ENCODE measurements around the gene LIPG. TPM values are rescaled to one million over a fixed set of nuclear protein-coding genes. Genes with fewer than 3 reads are reported as not detected.
"Not testable (repeated sequence)": the region's sequence is repeated elsewhere in the genome, so short reads cannot be mapped to it uniquely, and the experiment has no call there.

Gene LIPG
- total RNA-seq, 2 experiments from 2014 or later = 0.45 to 0.64 TPM

- peaks cover 14% of the 10 kb centered on the region for H3K27me3 Mint-ChIP-seq
- no peaks in the 10 kb centered on the region for H3K36me3 Mint-ChIP-seq
- peaks cover under 1% of the 10 kb centered on the region for H3K9me3 Mint-ChIP-seq
- no peaks in the 10 kb centered on the region for H3K4me1 Mint-ChIP-seq
- no peak for DNase-seq
- no peak overlapping the region for H3K27ac Mint-ChIP-seq
- no peak overlapping the region for H3K4me3 Mint-ChIP-seq
Measured at GRCh38 chr18:49529596-49529995, 32.3 kb upstream of the LIPG start.

- DNase-seq = no peak
- Mint-ChIP-seq H3K27ac (no peak overlapping the region), H3K4me3 (no peak overlapping the region), H3K27me3 (peaks cover 14% of the 10 kb centered on the region), H3K9me3 (peaks cover 3% of the 10 kb centered on the region), H3K36me3 (no peaks in the 10 kb centered on the region), H3K4me1 (no peaks in the 10 kb centered on the region)
Measured at GRCh38 chr18:49531678-49532153, 30.1 kb upstream of the LIPG start.

DNA sequence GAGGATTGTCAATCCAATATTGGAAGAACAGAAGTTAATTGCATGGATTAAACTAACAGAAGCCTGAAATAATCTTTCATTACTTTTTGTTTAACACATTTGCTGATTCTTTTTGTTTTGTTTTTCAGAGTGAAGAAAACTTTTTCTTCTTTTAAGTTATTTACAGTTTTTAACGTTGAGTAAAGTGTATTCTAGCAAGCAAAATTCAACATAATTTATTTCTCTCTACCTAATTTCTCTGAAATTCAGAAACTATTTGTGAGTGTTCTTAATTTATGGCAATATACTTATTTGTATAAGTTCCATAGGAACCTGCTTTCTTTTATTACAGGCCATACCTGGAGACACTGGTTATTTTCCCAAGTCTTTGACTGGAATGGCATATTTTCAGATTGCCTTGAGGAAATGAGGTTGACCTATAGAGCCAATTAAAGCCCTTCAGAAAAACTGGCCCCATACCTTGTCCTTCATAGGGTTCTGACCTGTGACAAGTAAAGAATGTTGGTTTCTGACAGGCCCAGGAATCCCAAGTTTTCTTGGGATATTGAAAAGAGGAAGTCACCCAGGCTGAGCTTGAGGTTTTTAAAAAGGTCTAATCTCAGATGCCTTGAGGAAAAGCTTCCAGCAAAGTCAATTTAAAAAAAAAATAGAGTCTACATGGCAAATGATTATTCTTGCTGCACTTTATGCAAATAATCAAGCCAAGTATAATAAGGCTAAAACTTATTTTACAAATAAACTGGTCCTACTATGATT lies 26.8 kb upstream of the LIPG start:
- Mint-ChIP-seq H3K36me3 (no peaks in the 10 kb centered on the region), H3K27me3 (peaks cover 8% of the 10 kb centered on the region), H3K4me1 (no peaks in the 10 kb centered on the region), H3K9me3 (peaks cover 3% of the 10 kb centered on the region), H3K4me3 (no peak overlapping the region), H3K27ac (no peak overlapping the region)
- no peak for DNase-seq

- peaks cover 1% of the 10 kb centered on the region for H3K36me3 Mint-ChIP-seq
- H3K4me3 Mint-ChIP-seq = no peak overlapping the region
- no peaks in the 10 kb centered on the region for H3K27me3 Mint-ChIP-seq
- no peaks in the 10 kb centered on the region for H3K4me1 Mint-ChIP-seq
- no peak for DNase-seq
- H3K9me3 Mint-ChIP-seq = peaks cover 3% of the 10 kb centered on the region
- no peak overlapping the region for H3K27ac Mint-ChIP-seq
Measured at GRCh38 chr18:49537232-49537896, 24.5 kb upstream of the LIPG start.

DNA sequence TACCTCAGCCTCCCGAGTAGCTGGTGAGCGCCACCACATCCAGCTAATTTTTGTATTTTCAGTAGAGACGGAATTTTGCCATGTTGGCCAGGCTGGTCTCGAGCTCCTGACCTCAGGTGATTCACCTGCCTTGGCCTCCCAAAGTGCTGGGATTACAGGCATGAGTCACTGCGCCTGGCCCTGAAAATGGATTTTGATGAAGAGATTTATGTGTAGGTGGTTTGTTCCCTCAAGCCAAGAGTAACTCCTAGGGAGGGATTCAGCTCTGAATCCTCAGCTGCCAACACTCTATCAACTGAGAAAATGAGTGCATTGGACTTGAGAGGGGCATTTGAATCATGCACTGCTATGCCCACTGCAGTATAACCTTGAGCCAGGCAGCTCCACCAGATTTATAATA lies 17.5 kb upstream of the LIPG start:
- H3K4me3 Mint-ChIP-seq = no peak overlapping the region
- H3K27ac Mint-ChIP-seq = no peak overlapping the region
- no peaks in the 10 kb centered on the region for H3K4me1 Mint-ChIP-seq
- H3K36me3 Mint-ChIP-seq = peaks cover 1% of the 10 kb centered on the region
- no peak for DNase-seq
- no peaks in the 10 kb centered on the region for H3K9me3 Mint-ChIP-seq
- H3K27me3 Mint-ChIP-seq = peaks cover 4% of the 10 kb centered on the region

DNA sequence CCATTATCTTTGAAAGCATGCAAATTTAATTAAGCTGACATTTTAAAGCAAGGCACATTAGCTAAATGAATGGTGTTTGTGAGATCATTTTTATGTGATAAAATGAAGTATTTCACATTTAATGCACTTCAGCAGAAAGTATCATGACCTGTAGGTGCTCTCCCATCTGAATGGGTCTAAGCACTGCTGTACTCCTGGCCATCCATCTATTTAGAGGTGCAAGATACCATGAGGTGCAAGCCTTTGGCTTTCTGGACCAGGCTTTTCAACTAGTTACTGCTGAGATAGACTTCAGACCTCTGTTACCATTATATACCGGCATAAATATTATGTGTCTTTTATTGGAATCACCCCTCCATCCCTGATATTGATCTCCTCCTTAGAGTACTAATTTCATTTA lies 15.6 kb upstream of the LIPG start:
- Mint-ChIP-seq H3K4me3 (no peak overlapping the region), H3K36me3 (peaks cover 1% of the 10 kb centered on the region), H3K9me3 (no peaks in the 10 kb centered on the region), H3K27me3 (peaks cover 4% of the 10 kb centered on the region), H3K4me1 (no peaks in the 10 kb centered on the region), H3K27ac (no peak overlapping the region)
- no peak for DNase-seq

- H3K27ac Mint-ChIP-seq = no peak overlapping the region
- H3K27me3 Mint-ChIP-seq = peaks cover 8% of the 10 kb centered on the region
- H3K36me3 Mint-ChIP-seq = no peaks in the 10 kb centered on the region
- no peak overlapping the region for H3K4me3 Mint-ChIP-seq
- no peak for DNase-seq
- no peaks in the 10 kb centered on the region for H3K4me1 Mint-ChIP-seq
- H3K9me3 Mint-ChIP-seq = no peaks in the 10 kb centered on the region
Measured at GRCh38 chr18:49546719-49547273, 15.1 kb upstream of the LIPG start.

- no peaks in the 10 kb centered on the region for H3K36me3 Mint-ChIP-seq
- no peak for DNase-seq
- no peaks in the 10 kb centered on the region for H3K4me1 Mint-ChIP-seq
- H3K9me3 Mint-ChIP-seq = no peaks in the 10 kb centered on the region
- no peak overlapping the region for H3K4me3 Mint-ChIP-seq
- H3K27me3 Mint-ChIP-seq = peaks cover 12% of the 10 kb centered on the region
- no peak overlapping the region for H3K27ac Mint-ChIP-seq
Measured at GRCh38 chr18:49547701-49548100, 14.2 kb upstream of the LIPG start.

DNA sequence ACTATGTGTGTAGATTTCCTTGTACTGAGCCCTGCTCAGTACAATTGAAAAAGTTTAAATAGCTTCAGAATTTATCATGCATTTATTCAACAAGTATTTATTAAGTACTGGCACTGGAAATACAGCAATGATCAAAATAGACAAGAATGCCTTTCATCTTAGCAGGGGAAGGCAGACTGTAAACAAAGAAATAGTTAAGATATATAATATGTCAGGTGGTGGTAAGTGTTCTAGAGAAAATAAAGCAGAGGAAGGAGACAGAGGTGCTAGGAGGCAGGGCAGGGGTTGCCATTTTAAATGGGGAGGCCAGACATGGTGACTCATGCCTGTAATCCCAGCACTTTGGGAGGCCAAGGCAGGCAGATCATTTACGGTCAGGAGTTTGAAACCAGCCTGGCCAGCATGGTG lies 13.6 kb upstream of the LIPG start:
- Mint-ChIP-seq H3K27ac (no peak overlapping the region), H3K9me3 (no peaks in the 10 kb centered on the region), H3K27me3 (peaks cover 14% of the 10 kb centered on the region), H3K4me3 (no peak overlapping the region), H3K4me1 (no peaks in the 10 kb centered on the region), H3K36me3 (no peaks in the 10 kb centered on the region)
- no peak for DNase-seq

- H3K9me3 Mint-ChIP-seq = no peaks in the 10 kb centered on the region
- H3K4me1 Mint-ChIP-seq = no peaks in the 10 kb centered on the region
- H3K27me3 Mint-ChIP-seq = peaks cover 24% of the 10 kb centered on the region
- H3K27ac Mint-ChIP-seq = no peak overlapping the region
- no peak for DNase-seq
- H3K36me3 Mint-ChIP-seq = no peaks in the 10 kb centered on the region
- H3K4me3 Mint-ChIP-seq = no peak overlapping the region
Measured at GRCh38 chr18:49550621-49551339, 11.1 kb upstream of the LIPG start.

DNA sequence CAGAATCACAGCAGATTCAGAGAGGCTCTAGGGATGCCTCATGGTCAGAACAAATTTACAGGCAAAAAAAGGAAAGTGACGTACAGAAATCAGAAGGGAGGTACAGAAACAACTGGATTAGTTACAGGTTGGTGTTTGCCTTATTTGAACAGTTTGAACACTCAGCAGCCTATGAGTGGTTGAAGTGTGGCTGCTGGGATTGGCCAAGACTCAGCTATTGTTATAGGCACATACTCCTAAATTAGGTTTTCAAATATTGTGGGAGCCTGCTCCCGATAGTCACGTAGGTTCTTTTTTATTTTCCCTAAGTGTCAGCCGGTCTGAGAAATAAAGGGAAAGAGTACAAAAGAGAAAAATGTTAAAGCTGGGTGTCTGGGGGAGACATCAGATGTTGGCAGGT lies 8.9 kb upstream of the LIPG start:
- Mint-ChIP-seq H3K4me1 (no peaks in the 10 kb centered on the region), H3K4me3 (no peak overlapping the region), H3K9me3 (no peaks in the 10 kb centered on the region), H3K27ac (no peak overlapping the region), H3K27me3 (peaks cover 24% of the 10 kb centered on the region), H3K36me3 (no peaks in the 10 kb centered on the region)
- DNase-seq = no peak

DNA sequence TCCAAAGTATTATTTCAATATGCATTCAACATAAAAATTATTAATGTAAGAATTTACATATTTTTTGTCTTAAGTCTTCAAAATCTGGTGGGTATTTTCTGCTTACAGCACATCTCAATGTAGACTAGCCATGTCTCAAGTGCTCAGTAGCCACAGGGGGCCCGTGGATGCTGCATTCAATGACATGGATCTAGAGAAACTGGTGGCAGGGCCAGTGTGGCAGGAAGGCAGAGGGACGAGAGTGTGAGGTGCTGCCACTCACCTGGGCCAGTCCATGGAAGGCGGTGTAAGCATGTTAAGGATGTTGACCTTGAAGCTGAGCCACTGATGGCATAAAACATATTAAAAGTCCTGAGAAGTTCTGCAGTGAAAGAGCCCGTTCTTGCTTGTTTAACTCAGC lies 6.2 kb upstream of the LIPG start:
- Mint-ChIP-seq H3K27me3 (peaks cover 44% of the 10 kb centered on the region), H3K36me3 (no peaks in the 10 kb centered on the region), H3K27ac (no peak overlapping the region), H3K4me3 (no peak overlapping the region), H3K4me1 (peaks cover 3% of the 10 kb centered on the region), H3K9me3 (no peaks in the 10 kb centered on the region)
- DNase-seq = no peak

- H3K4me3 Mint-ChIP-seq = no peak overlapping the region
- peaks cover 59% of the 10 kb centered on the region for H3K27me3 Mint-ChIP-seq
- H3K4me1 Mint-ChIP-seq = peaks cover 26% of the 10 kb centered on the region
- H3K36me3 Mint-ChIP-seq = no peaks in the 10 kb centered on the region
- no peaks in the 10 kb centered on the region for H3K9me3 Mint-ChIP-seq
- no peak for DNase-seq
- H3K27ac Mint-ChIP-seq = no peak overlapping the region
Measured at GRCh38 chr18:49558356-49558755, 3.5 kb upstream of the LIPG start.

DNA sequence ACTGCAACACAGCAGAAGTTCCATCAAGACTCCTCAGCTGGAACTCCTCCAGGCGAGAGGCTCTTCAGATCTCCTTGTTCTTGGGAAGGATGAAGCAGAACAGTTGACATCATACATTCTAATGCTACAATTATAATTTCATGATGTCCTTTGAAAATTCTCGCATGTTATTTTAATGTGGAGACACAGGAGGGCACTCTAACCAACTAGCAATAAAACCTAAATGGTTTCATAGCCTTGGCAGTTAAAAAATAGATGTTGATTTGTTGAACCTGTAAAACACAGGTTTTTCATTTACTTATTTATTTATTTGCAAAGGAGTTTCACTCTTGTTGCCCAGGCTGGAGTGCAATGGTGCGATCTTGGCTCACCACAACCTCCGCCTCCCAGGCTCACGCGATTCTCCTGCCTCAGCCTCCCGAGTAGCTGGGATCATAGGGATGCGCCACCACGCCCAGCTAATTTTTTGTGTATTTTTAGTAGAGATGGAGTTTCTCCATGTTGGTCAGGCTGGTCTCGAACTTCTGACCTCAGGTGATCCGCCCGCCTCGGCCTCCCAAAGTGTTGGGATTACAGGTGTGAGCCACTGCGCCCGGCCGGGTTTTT lies 2.4 kb upstream of the LIPG start:
- DNase-seq, H3K9me3 Mint-ChIP-seq, H3K36me3 Mint-ChIP-seq, H3K27ac Mint-ChIP-seq, H3K4me3 Mint-ChIP-seq: not testable (repeated sequence)
- H3K4me1 Mint-ChIP-seq = peaks cover 27% of the 10 kb centered on the region
- peaks cover 61% of the 10 kb centered on the region for H3K27me3 Mint-ChIP-seq

- Mint-ChIP-seq H3K27me3 (peaks cover 67% of the 10 kb centered on the region), H3K4me3 (no peak overlapping the region), H3K4me1 (peaks cover 27% of the 10 kb centered on the region)
Measured at GRCh38 chr18:49560277-49560623, 1.6 kb upstream of the LIPG start.

More at GRCh38 chr18:49560277-49560623, 1.6 kb upstream of the LIPG start:
- no peaks in the 10 kb centered on the region for H3K36me3 Mint-ChIP-seq
- no peak overlapping the region for H3K27ac Mint-ChIP-seq
- no peak for DNase-seq
- no peaks in the 10 kb centered on the region for H3K9me3 Mint-ChIP-seq
